Breast epithelium (tissue), 4 donors: ENCODE measurements around the gene EXOC3L2. TPM values are rescaled to one million over a fixed set of nuclear protein-coding genes. Genes with fewer than 3 reads are reported as not detected.

Source experiments
- DNase-seq, 2 donors: peaks; one replicate each; pipeline ENCODE4 v3.0.0-alpha.2; 2019; ENCODE audit warnings: low spot score in 2 of 2
- H3K27ac ChIP-seq, 2 donors: fragments of 200-600 bp; sonication (generic) in 1 of 2; one replicate each; pipeline ENCODE4 v1.5.1; 2016 to 2019; ENCODE audit warnings: mild to moderate bottlenecking in 1 of 2
- H3K27me3 ChIP-seq, 2 donors: fragments of 200-600 bp; sonication (generic) in 1 of 2; one replicate each; pipeline versions ENCODE4 v1.5.1 to v1.6.0; 2017 to 2019; ENCODE audit warnings: control low read depth in 1 of 2, mild to moderate bottlenecking in 1 of 2
- H3K36me3 ChIP-seq: fragments of 200-600 bp; one replicate; pipeline ENCODE4 v1.5.1; 2019
- H3K4me1 ChIP-seq, 2 donors: fragments of 200-600 bp; sonication (generic); one replicate each; pipeline ENCODE4 v1.5.1; 2016 to 2019; ENCODE audit warnings: control low read depth in 1 of 2
- H3K4me3 ChIP-seq, 3 donors: fragments of 200-600 bp; sonication (generic); 1 replicate in 2 of 3; 2 replicates in 1 of 3; pipeline ENCODE4 v1.5.1; 2016 to 2019; ENCODE audit warnings: mild to moderate bottlenecking in 3 of 3, moderate library complexity in 2 of 3
- H3K9me3 ChIP-seq, 2 donors: fragments of 200-600 bp; sonication (generic) in 1 of 2; one replicate each; pipeline ENCODE4 v1.5.1; 2016 to 2019; ENCODE audit warnings: control low read depth in 1 of 2
- POLR2A ChIP-seq: fragments of 450-650 bp; IDR thresholded peaks from one replicate; pipeline ENCODE4 v1.6.1; 2016; ENCODE audit warnings: antibody characterized with exemption, mild to moderate bottlenecking, moderate library complexity
- POLR2AphosphoS5 ChIP-seq, 3 donors: sonication (generic); formaldehyde crosslinking; IDR thresholded peaks; one replicate each; pipeline ENCODE4 v1.6.1; 2017; ENCODE audit warnings: antibody characterized with exemption in 3 of 3
- intact Hi-C: fragments of 100-400 bp; cut with DNase I; formaldehyde crosslinking; loops from one replicate; pipeline ENCODE4 v1.15.1; 2023; ENCODE audit warnings: low total_unique reads
- total RNA-seq, 3 donors: library from RNA; depleted of rRNA; stranded (reverse); fragments of >200 nt; gene quantifications; one replicate each; pipeline ENCODE4 v1.1.0, GENCODE V29; 2016
- TF ChIP-seq, protein P1 (sequence below), 3 donors: fragments of 450-650 bp; IDR thresholded peaks; one replicate each; pipeline ENCODE4 v1.5.1; 2016 to 2017; ENCODE audit warnings: antibody characterized with exemption in 3 of 3, mild to moderate bottlenecking in 3 of 3, moderate library complexity in 3 of 3

EXOC3L2 gene
- total RNA-seq, 3 donors from 2014 or later = 0.44 to 2.3 (median 0.64) TPM

DNA sequence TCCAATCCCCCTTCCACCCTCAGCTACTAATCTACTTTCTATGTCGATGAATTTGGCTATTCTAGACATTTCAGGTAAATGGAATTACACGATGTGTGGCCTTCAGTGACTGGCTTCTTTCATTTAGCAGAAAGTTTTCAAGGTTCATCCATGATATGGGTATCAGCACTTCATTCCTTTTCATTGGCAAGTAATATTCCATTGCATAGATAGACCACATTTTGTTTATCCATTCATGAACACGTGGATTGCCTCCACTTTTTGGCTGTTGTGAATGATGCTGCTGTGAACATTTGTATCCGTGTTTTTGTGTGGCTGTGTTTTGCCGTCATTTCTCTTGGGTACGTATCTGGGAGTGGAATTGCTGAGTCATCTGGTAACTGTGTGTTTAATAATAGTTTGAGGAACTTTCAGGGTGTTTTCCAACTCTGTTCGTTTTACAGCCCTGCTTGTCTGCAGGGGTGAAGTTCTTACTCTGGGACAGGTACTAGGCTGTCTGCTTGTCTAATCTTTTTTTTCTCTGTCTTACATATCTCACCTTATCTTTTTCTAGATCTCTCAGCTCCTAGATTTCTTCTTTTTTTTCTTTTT lies 38.3 kb upstream of the EXOC3L2 start:
- Histone ChIP-seq H3K27me3 (no peaks in the 10 kb centered on the region), H3K4me1 (no peaks in the 10 kb centered on the region), H3K4me3 (no peak overlapping the region), H3K36me3 (peaks cover 6% of the 10 kb centered on the region), H3K27ac (no peak overlapping the region), H3K9me3 (no peaks in the 10 kb centered on the region)
- no peak for DNase-seq
- intact Hi-C loops = no loop called here
- TF ChIP-seq POLR2AphosphoS5 (IDR thresholded peaks at IDR 0.05) (no peak), POLR2A (no peak)
- TF ChIP-seq, protein P1, sequence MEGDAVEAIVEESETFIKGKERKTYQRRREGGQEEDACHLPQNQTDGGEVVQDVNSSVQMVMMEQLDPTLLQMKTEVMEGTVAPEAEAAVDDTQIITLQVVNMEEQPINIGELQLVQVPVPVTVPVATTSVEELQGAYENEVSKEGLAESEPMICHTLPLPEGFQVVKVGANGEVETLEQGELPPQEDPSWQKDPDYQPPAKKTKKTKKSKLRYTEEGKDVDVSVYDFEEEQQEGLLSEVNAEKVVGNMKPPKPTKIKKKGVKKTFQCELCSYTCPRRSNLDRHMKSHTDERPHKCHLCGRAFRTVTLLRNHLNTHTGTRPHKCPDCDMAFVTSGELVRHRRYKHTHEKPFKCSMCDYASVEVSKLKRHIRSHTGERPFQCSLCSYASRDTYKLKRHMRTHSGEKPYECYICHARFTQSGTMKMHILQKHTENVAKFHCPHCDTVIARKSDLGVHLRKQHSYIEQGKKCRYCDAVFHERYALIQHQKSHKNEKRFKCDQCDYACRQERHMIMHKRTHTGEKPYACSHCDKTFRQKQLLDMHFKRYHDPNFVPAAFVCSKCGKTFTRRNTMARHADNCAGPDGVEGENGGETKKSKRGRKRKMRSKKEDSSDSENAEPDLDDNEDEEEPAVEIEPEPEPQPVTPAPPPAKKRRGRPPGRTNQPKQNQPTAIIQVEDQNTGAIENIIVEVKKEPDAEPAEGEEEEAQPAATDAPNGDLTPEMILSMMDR (IDR thresholded peaks at IDR 0.05) = no peak

DNA sequence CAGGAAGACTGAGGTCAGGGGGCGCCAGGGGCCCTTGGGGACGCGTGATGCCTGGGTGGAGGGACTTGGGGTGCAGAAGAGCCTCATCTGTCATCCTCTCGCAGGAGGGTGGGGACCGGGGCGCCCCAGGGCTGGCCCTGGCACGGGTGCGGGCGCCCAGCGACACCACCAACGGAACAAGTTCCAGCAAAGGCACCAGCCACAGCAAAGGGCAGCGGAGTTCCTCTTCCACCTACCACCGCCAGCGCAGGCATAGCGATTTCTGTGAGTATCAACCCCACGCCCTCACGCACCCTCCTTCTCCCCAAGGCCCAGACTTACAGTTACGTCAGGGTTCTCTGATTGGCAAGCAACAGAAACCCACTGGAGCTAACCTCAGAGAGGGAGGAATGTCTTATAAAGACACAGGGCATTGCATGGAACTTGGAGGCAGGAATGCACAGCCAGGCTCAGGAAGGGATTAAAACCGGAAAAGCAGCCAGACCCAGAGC lies 35.3 kb upstream of the EXOC3L2 start:
- Histone ChIP-seq H3K9me3 (no peaks in the 10 kb centered on the region), H3K27ac (no peak overlapping the region), H3K4me3 (no peak overlapping the region), H3K27me3 (no peaks in the 10 kb centered on the region), H3K36me3 (no peaks in the 10 kb centered on the region), H3K4me1 (no peaks in the 10 kb centered on the region)
- DNase-seq = no peak
- intact Hi-C loops = no loop called here
- no peak for TF ChIP-seq POLR2AphosphoS5 (IDR thresholded peaks at IDR 0.05)
- TF ChIP-seq POLR2A = no peak
- TF ChIP-seq, protein P1 (IDR thresholded peaks at IDR 0.05) = no peak

DNA sequence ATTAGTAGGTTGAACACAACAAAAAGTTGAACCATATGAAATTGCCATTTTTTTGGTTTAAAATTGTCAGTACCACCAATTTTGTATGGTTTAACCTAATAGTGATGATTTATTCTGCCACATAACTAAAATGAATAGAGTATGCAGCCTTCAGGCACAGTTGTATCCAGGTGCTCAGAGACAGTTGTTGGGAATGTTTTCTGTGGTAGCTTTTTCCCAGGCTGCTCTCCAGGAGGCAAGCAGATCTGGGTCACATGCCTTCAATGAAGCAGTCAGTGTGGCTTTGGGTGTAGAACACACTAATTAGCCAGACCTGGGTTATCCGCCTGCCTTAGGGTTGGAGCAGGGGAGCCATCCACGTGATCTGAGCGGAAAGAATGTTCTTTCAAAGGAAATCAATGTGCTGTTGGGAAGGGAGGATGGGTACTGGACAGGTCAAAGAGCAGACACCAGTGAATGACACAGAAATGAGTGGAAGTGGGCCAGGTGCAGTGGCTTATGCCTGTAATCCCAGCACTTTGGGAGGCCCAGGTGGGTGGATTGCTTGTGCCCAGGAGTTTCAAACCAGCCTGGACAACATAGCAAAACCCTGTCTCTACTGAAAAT lies 34.5 kb upstream of the EXOC3L2 start:
- no peaks in the 10 kb centered on the region for H3K27me3 ChIP-seq
- no peak overlapping the region for H3K27ac ChIP-seq
- intact Hi-C loops = no loop called here
- no peak for DNase-seq
- H3K4me1 ChIP-seq = no peaks in the 10 kb centered on the region
- TF ChIP-seq POLR2AphosphoS5 (IDR thresholded peaks at IDR 0.05) = no peak
- TF ChIP-seq POLR2A = no peak
- TF ChIP-seq, protein P1 (IDR thresholded peaks at IDR 0.05) = no peak
- no peaks in the 10 kb centered on the region for H3K9me3 ChIP-seq
- no peaks in the 10 kb centered on the region for H3K36me3 ChIP-seq
- no peak overlapping the region for H3K4me3 ChIP-seq

DNA sequence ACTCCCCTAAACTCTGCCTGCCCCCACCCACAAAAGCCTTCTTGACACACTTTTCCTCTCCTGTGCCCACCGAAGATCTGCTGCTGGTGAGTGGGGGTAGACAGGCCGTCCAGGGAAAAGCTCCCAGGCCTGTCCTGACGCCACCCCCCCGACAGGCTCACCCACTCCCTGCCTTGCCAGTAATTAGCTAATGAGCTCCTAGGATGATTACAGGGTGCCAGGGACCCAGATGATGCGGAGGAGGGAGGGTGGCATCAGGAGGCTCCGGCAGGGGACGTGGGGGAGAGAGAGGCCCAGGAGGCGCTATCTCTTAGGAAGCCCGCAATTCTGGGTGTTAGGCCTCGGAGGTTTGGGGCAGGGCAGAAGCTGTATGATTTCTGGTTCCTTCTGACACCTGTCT lies 32.9 kb upstream of the EXOC3L2 start:
- Histone ChIP-seq H3K9me3 (no peaks in the 10 kb centered on the region), H3K27me3 (no peaks in the 10 kb centered on the region), H3K4me1 (no peaks in the 10 kb centered on the region), H3K4me3 (no peak overlapping the region), H3K36me3 (no peaks in the 10 kb centered on the region), H3K27ac (no peak overlapping the region)
- TF ChIP-seq POLR2AphosphoS5 (IDR thresholded peaks at IDR 0.05) (no peak), POLR2A (no peak)
- TF ChIP-seq, protein P1 (IDR thresholded peaks at IDR 0.05) = no peak
- intact Hi-C loops = no loop called here
- no peak for DNase-seq

DNA sequence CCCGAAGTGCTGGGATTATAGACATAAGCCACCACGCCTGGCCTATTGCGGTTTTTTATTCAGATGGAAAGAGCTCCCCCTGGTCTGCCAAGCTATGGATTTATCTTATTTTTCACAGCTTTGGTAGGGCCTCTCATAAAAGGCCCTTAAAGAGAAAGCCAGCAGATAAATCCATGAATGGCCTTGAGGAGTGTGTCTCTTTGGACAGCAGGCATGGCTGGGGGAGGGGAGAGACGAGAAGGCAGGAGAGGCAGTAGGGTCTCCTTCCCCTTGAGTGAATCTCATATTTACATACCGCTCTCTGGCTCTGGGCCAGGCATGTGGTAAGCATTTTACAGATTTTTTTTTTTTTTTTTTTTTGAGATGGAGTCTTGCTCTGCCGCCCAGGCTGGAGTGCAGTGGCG lies 31.1 kb upstream of the EXOC3L2 start:
- TF ChIP-seq POLR2A (no peak), POLR2AphosphoS5 (IDR thresholded peaks at IDR 0.05) (no peak)
- TF ChIP-seq, protein P1 (IDR thresholded peaks at IDR 0.05) = no peak
- Histone ChIP-seq H3K36me3 (no peaks in the 10 kb centered on the region), H3K27me3 (no peaks in the 10 kb centered on the region), H3K4me1 (no peaks in the 10 kb centered on the region), H3K27ac (no peak overlapping the region), H3K9me3 (no peaks in the 10 kb centered on the region), H3K4me3 (no peak overlapping the region)
- DNase-seq = no peak
- intact Hi-C loops = no loop called here
